HG02981 (cell line): ENCODE results near the gene TXNDC8.
"Not testable (repeated sequence)": the region's sequence is repeated elsewhere in the genome, so short reads cannot be mapped to it uniquely, and the experiment has no call there.

Experiments
- ATAC-seq: cut with Tn5 transposase; IDR thresholded peaks from one replicate; pipeline ENCODE4 v1.9.1; 2021; ENCODE audit warnings: mild to moderate bottlenecking, moderate library complexity; ENCODE audit not compliant: unreplicated experiment

TXNDC8 gene

DNA sequence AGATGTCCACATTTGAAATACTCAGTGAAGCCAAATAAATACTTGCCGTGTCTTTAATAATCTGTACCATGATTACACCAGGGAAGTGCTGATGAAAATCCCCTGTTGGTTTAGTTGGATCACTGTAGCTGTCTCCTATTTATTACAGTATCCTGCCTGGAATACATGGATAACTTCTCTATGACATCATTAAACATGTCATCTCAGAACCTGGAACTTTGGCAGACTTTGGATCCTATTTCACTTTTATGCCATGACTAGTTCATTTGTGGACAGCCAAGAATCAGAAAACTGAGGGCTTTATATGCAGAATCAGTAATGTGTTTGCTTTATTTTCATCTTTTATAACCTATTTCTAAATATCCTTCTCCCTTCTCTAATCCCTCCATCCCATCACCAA is at the start of gene TXNDC8:
Gene TXNDC8 (minus strand): TSS at position 137 of the 400 bp plus-strand sequence.
- ATAC-seq = no peak

DNA sequence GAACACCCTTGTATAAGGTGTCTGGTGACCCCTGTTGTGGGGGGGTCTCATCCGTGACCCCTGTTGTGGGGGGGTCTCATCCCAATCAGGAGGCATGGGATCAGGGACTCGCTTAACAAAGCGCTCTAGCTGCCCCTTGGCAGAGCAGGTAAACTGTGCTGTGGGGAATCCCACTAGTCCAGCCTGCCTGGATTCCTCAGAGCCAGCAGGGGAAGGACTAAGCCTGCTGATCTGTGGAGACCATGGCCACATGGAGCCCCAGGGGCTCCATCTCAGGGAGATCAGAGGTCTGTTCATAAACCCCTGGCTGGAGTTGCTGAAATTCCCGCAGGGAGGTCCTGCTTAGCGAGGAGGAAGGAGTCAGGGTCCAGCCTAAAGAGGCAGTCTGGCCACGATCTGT is 45.8 kb upstream of the TXNDC8 start:
- no peak for ATAC-seq

DNA sequence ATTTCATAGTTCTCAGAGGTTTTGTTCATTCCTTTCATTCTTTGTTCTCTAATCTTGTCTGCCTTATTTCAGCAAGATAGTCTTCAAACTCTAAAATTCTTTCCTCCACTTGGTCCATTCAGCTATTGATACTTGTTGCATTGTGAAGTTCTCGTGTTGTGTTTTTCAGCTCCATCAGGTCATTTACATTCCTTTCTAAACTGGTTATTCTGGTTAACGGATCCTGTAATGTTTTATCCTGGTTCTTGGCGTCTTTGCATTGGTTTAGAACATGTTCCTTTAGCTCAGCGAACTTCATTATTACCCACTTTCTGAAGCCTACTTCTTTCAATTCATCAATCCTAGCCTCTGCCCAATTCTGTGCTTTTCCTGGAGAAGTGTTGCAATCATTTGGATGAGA is 45.1 kb upstream of the TXNDC8 start:
- no peak for ATAC-seq

DNA sequence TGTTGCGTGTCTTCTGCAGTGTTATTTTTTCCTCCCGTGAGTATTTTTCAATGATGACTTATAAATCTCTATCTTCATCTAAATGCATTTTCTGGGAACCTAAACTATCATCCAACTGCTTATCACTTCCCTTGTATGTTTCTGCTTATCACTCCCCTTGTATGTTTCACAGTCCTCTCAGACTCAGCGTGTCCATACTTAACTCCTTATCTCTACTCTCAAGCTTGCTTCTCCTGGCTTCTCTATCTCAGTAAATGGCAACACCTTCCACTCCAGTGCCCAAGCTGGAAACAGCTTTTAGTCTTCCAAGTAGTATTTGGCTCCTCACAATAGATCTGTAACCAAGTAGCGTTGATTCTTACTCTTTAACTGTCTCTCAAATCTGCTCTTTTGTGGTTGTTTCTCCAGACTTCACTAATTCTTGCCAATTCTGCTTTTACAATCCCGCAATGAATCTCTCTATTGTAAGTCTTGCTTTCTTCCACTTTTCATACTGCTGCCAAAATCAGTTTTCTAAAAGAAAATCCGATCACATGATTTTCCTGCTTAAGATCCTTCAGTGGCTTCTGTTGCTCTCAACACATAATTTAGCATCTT is 33.8 kb upstream of the TXNDC8 start:
- ATAC-seq = no peak

DNA sequence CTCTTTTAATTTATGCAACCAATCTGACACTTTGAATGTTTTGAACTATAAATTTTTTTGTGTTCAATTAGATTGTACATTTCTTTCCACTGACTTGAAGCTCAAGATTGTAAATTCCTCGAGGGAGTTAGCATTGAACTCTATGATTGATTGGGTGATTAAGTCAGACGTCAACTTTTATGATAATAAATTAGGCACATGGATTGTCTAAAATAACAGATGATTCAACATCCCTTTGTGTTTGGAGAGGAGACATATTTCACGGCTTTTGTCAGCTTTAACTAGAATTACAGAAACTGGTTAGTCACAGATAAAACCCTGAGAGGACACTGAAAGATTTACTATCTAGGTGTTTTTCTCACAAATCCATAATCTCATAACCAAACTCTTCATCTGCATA is 32.7 kb upstream of the TXNDC8 start:
- ATAC-seq = no peak

DNA sequence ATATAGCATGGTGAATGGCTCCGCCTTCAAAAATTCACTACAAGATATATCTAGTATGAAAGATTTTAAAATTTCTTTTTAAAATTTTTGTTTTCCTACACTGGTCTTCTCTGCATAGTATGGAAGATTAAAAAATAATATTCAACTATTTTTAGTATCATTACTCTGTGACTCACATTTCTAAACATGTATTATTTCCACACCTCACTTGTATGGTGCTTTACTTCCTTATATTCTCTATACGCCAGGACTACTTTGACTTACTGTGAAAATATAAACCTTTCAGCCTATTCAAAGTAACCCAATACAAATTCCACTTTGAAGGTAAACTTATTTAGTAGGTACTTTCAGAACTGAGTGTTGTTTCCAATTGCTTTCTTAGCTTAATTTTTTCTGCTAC is 26.8 kb upstream of the TXNDC8 start:
- no peak for ATAC-seq

DNA sequence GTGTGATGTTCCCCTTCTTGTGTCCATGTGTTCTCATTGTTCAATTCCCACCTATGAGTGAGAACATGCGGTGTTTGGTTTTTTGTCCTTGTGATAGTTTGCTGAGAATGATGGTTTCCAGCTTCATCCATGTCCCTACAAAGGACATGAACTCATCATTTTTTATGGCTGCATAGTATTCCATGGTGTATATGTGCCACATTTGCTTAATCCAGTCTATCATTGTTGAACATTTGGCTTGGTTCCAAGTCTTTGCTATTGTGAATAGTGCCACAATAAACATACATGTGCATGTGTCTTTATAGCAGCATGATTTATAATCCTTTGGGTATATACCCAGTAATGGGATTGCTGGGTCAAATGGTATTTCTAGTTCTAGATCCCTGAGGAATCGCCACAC is 21.3 kb upstream of the TXNDC8 start:
- ATAC-seq = not testable (repeated sequence)

DNA sequence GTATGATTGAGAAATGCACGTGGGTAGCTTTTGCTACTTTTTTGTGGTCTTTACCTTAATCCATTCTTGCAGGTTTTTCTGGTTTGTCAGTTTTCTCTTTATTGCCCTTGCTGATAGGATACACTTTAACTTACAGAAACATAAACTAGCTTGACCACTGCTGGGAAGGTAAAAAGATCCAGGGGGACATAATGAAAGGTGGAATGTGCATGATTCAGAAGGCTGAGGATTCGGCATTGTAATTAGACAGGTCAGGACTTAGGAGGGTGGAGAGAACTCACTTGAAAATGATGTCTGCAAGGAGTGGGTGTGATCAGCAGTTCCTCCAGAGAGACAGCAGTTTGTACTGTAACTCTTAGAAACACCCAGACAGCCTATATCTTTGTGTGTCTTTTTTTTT is 19.8 kb upstream of the TXNDC8 start:
- ATAC-seq = no peak

DNA sequence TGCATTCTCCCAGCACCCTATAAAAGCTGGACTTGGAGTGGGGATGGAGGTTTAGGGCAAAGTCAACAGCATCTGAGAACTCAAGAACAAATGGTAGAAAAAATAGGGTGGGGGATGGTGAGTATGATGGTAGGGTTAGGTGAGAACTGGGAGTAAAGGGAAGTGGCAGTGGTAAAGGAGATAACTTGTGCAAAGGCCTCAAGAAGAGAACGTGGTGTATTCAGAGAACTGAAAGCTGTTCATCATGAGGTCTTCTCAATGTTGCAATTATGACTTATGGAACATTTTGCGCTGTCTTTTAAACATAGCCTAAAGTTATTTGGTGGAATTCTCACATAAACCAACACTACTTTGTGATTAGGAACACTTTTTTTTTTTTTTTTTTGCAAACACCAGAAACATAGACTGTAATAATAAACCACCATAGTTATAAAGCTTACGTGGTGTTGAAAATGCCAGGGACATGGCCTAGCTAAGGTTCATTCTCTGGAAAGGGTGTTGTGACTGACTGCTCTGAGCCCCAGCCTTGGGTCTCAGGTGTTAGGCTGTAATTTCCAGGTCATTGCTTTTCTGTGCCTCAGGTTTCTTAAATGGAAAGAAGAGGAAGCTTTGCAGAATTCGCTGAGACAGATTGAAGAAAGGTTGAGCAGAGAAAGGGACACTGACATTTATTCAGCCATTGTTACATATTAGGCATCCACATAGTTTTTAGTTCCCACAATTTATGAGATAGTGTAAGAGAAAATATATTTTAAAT is 19.2 kb upstream of the TXNDC8 start:
- ATAC-seq = no peak

DNA sequence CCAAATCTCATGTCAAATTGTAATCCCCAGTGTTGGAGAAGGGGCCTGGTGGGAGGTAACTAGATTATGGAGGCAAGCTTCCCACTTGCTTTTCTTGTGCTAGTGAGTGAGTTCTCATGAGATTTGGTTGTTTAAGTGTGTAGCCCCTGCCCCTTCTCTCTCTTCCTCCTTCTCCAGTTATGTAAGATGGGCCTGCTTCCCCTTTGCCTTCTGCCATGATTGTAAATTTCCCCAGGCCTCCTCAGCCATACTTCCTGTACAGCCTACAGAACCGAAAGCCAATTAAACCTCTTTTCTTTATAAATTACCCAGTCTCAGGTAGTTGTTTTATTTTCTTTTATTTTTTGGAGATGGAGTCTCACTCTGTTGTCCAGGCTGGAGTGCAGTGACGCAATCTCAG is 18.2 kb upstream of the TXNDC8 start:
- no peak for ATAC-seq

DNA sequence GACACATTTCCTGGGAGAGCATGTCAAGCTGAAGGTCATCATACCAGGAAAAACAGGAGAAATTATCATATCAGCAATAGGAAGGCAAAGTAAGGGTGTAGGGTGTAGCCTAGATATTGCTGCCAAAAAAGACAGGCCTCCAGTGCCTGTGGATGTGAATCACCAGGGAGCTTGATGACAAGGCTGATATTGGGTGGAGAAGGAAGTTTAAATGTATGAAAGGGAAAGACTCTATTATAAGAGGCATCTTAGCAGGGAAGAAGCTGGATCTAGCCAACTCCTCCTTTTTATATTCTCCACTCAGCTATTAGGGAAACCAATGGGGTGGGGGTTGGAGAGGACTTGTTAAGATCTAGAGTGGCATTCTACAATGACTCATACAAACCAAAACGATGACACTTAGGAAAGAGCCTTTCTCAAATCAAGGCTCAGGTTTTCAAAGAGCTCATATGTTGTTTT is 13.4 kb upstream of the TXNDC8 start:
- ATAC-seq = no peak

DNA sequence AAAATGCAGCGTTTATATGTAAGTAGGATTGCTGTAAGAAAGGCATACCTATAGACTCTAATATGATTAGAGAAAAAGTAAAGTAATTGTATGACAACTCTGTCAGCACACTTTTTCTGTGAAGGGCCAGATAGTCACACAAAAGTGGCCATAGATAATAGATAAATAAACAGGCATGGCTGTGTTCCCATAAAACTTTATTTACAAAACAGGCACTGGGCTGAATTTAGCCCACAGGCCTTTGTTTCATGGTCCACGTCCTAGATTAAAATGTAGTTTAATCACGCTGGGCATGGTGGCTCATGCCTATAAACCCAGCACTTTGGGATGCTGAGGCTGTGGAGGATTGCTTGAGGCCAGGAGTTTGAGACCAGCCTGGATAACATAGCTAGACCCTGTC is 8.7 kb upstream of the TXNDC8 start:
- no peak for ATAC-seq

DNA sequence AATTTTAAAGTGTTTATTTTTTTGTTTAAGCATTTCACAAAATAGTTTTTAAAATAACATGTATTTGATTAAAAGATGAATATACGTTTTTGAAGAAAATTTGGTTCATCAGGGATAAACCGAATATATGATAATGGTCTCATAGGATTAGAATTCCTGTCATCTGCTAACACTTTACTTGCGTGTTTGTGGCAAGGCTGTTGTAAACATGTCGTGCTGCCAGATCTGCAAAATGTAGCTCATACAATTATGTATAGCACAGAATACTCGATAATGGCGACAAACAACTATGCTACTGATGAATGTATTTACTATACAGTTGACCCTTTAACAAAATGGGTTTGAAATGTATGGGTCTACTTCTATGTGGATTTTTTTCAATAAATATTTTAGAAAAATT is 7.2 kb upstream of the TXNDC8 start:
- ATAC-seq = no peak

DNA sequence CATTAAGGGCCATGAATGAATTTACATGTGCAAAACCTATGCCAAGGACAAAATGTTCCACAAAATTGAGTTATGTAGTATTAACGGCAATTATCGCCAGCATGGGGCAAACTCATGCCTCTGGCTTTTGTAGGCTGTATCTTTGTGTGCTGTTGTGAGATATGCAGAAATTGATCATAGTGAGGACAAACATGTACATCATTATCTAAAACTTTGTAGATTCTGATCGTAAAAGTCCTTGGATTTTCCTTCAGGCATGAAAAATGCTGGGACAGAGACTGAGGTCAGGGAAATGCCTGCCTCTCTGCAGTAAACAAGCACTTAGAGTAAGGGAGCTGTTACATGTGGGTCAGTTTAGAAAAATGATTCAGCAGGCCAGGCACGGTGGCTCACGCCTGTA is 5.9 kb upstream of the TXNDC8 start:
- ATAC-seq = no peak

DNA sequence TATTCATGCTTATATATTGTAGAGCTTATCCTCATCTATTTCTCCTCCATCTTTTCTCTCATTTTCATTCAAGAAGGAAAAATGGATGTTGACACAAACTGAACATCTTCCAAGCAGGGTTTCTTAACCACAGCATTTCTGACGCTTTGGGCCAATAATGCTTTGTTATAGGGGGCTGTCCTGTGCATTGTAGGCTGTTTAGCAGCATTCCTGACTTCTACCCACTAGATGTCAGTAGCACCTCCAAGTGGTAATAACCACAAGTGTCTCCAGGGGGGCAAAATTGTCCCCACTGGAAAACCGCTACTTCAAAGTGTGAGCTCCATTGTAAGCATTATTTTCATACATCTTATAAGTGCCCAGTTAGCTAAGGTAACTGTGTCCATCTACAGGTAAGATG is 2.6 kb upstream of the TXNDC8 start:
- no peak for ATAC-seq

DNA sequence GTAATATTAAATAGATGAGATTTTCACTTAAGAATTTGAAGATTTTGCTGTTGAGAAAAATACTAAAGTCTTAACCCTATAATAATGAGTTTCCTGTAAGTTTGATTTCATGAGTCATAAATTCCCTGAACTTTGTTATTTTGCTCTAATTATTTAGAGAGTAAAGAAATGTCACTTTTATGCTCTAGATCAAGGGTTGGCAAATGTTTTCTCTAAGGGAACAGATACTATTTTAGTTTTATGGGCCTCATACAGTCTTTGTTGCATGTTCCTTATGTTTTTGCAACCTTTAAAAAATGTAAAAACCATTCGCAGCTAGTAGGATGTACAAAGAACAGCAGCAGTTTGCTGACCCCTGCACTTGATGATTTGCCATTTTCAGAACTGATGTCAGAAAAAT is 480 bp upstream of the TXNDC8 start:
- ATAC-seq = no peak

DNA sequence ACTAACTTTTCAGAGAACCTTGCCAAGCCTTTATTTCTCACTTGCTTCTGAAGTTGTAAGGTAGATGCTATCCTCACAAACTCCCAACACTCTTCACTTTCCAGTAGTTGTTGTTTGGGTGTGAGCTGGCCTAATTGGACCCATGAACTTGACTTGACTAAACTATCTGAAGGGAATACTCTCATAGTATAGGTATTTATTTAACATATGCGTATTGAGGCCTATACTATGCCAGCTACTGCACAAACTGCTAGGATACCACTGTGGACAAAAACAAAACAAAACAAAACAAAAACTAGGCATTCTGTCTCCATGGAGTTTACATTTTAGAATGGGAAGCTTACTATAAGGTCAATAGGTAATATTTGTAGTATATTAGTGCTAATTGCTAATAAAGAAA is 1.3 kb downstream of the TXNDC8 start:
- ATAC-seq = no peak

DNA sequence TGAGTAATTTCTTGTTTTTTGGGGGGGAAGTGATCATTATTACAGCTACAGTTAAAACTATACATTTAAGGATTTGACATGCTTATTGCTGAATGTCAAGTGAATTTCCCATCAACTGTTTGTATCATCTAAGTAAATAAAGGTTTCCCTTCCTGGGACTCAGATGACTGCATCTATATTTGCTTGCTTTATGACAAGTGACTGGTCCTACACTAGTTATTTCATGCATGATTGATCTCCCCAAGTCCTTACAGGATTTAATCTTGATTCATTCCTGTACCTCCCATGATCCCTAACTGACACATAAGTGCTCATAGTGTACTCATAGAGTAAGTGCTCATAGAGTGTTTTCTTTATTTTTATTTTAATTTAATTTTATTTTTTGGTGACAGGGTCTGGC is 2.8 kb downstream of the TXNDC8 start:
- no peak for ATAC-seq

DNA sequence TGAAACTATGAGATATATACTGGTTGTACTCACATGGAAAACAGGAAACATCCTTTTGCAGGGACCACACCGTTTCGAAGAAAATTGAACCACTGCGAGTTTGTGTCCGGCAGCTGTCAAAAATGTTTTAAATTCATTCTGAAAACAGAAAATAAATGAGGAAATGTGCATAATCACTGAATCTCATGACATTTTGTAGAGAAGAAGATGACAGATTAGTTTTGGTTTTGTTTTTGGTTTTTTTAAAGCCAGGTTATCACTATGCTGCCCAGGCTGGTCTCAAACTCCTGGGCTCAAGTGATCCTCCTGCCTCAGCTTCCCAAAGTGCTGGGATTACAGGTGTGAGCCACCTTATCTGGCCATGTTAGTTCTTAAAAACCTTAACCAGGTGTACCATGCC is 3.5 kb downstream of the TXNDC8 start:
- ATAC-seq = peak; percentile 68

DNA sequence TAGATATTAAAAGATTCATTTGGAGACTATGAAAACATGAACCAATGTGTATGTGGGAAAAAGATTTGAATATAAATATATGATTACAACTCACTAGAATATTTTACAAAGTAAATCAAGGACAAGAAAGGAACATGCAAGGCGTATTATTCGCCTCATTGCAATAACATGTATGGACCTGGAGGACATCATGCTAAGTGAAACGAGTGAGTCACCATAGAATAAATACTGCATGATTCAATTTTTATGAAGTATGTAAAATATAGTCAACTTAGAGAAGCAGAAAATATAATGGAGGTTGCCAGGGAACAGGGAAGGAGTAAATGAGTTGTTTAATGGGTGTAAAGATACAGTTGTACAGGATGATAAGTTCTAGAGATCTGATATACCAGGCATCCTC is 4.9 kb downstream of the TXNDC8 start:
- ATAC-seq = no peak

DNA sequence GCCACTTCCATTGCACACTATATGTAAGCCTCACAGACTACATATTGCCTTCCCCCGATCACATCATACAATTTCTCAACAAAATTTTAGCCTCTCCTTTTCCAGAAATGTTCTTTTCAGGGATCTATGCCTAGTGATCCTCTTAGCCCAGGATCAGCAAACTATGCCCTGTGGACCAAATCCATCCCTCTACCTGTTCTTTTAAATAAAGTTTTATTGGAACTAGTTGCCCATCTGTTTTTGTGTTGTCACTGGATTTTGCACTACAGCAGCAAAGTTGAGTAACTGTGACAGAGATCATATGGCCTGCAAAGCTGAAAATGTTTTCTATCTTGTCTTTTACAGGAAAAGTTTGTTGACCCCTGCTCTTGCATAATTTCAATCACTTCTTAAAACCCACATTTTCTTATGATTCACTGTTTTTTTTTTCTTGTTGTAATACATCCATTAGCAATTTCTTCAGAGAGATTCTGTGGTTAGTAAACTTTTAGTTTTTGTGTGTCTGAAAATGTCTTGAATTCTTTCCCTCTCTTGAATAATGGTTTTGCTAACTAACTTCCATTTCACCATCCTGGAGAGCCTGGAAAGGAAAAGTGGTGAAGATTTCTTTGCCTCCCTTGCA is 7.1 kb downstream of the TXNDC8 start:
- ATAC-seq = no peak

DNA sequence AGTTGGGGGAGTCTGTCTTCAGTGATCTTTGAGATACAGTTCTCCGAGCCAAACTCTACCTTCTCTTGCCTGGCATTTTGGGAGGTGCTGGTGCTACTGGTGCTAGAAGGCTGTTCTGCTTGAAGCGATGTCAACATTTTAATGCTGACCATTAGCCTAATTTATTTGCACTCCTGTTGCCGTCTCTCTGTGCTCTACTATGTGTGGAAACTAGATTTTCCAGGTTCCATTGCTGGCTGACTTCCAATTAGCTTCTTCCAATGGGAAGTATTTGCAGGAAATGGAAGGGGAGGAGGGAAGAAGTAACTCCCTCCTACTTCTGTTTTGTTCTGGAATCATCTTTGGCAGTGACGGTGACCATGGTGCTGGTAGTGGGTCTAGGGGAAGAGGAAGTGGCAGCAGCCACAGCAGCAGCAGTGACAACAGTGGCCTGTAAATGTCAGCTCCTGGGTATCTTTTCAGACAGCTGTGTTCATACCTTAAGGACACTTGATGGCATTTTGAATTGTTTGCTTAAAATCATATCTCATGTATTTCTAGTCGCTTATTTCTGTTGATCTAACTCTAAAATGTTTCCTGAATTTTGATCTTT is 7.9 kb downstream of the TXNDC8 start:
- ATAC-seq = no peak
